ENCODE results near the gene SPRR2B. TPM values are rescaled to one million over a fixed set of nuclear protein-coding genes. Genes with fewer than 3 reads are reported as not detected.
"Not testable (repeated sequence)": the region's sequence is repeated elsewhere in the genome, so short reads cannot be mapped to it uniquely, and the experiment has no call there.

SPRR2B gene
- polyA plus RNA-seq, 3 donors = not detected

GRCh38 chr1:153024413-153024812 lies 47.0 kb downstream of the SPRR2B start:
- Mint-ChIP-seq H3K4me1 (no peaks in the 10 kb centered on the region), H3K27ac (no peak overlapping the region), H3K9me3 (peaks cover 0 to 4% (median 0%) of the 10 kb centered on the region in 7 donors), H3K36me3 (no peaks in the 10 kb centered on the region), H3K27me3 (ENCODE audit: low read depth in 3 of 3) (peaks cover 0 to 12% (median 0%) of the 10 kb centered on the region in 3 donors), H3K4me3 (no peak overlapping the region)
- Histone ChIP-seq H3K36me3 (replicated peaks in 1 of 2; ENCODE audit: control insufficient read depth in 1 of 2, insufficient read depth in 2 of 2, low read length in 2 of 2) (no peaks in the 10 kb centered on the region), H4K20me1 (ENCODE audit: insufficient read depth, low read length) (no peaks in the 10 kb centered on the region), H3K9me3 (replicated peaks in 1 of 2; ENCODE audit: control insufficient read depth in 1 of 2, insufficient read depth in 1 of 2, low read length in 2 of 2) (no peaks in the 10 kb centered on the region), H3K79me2 (ENCODE audit: insufficient read depth, low read length) (no peaks in the 10 kb centered on the region), H3K4me2 (replicated peaks; ENCODE audit: extremely low read depth, low read length, poor library complexity, severe bottlenecking) (no peak overlapping the region), H3K4me1 (ENCODE audit: control insufficient read depth in 1 of 2, insufficient read depth in 2 of 2, low read length in 2 of 2) (no peaks in the 10 kb centered on the region), H3K27ac (ENCODE audit: low read depth in 1 of 2, low read length in 2 of 2) (no peak overlapping the region), H2AFZ (ENCODE audit: insufficient read depth, low read depth, low read length, poor library complexity, severe bottlenecking) (no peak overlapping the region), H3K4me3 (replicated peaks in 1 of 3; ENCODE audit: low read depth in 2 of 3, low read length in 3 of 3) (no peak overlapping the region), H3K9ac (ENCODE audit: insufficient read depth, low read length, poor library complexity, severe bottlenecking) (no peak overlapping the region), H3K27me3 (ENCODE audit: control insufficient read depth in 2 of 2, insufficient read depth in 2 of 2, low read length in 2 of 2) (peaks cover 0 to 2% of the 10 kb centered on the region in 2 donors)
- no peak for DNase-seq
- intact Hi-C loops (cut with micrococcal nuclease) = no loop called here
- TF ChIP-seq CTCF (IDR thresholded peaks at IDR 0.05) = no peak
- no CpG with 5 or more reads among the region's 1 CpG for WGBS (ENCODE audit: insufficient coverage)

- Histone ChIP-seq H4K20me1 (ENCODE audit: insufficient read depth, low read length) (no peaks in the 10 kb centered on the region), H3K4me2 (replicated peaks; ENCODE audit: extremely low read depth, low read length, poor library complexity, severe bottlenecking) (no peak overlapping the region)
- H3K27me3 Mint-ChIP-seq (ENCODE audit: low read depth in 3 of 3) = peaks cover 0 to 16% (median 0%) of the 10 kb centered on the region in 3 donors
Observed at GRCh38 chr1:153023109-153023508, 48.3 kb downstream of the SPRR2B start.

GRCh38 chr1:153022340-153022739 lies 49.1 kb downstream of the SPRR2B start:
- Mint-ChIP-seq H3K27me3 (ENCODE audit: low read depth in 3 of 3) (peaks cover 0 to 15% (median 0%) of the 10 kb centered on the region in 3 donors), H3K27ac (peak overlapping the region in 1 of 7 donors; percentile 20)
- H3K79me2 ChIP-seq (ENCODE audit: insufficient read depth, low read length); H3K36me3 Mint-ChIP-seq; DNase-seq; H3K4me1 ChIP-seq (ENCODE audit: control insufficient read depth in 1 of 2, insufficient read depth in 2 of 2, low read length in 2 of 2); H3K27me3 ChIP-seq (ENCODE audit: control insufficient read depth in 2 of 2, insufficient read depth in 2 of 2, low read length in 2 of 2); H3K9ac ChIP-seq (ENCODE audit: insufficient read depth, low read length, poor library complexity, severe bottlenecking); H3K9me3 Mint-ChIP-seq; H3K4me3 ChIP-seq (replicated peaks in 1 of 3; ENCODE audit: low read depth in 2 of 3, low read length in 3 of 3); H3K4me3 Mint-ChIP-seq; H4K20me1 ChIP-seq (ENCODE audit: insufficient read depth, low read length); H2AFZ ChIP-seq (ENCODE audit: insufficient read depth, low read depth, low read length, poor library complexity, severe bottlenecking); intact Hi-C loops (cut with micrococcal nuclease); H3K27ac ChIP-seq (ENCODE audit: low read depth in 1 of 2, low read length in 2 of 2); H3K4me1 Mint-ChIP-seq; H3K36me3 ChIP-seq (replicated peaks in 1 of 2; ENCODE audit: control insufficient read depth in 1 of 2, insufficient read depth in 2 of 2, low read length in 2 of 2); H3K9me3 ChIP-seq (replicated peaks in 1 of 2; ENCODE audit: control insufficient read depth in 1 of 2, insufficient read depth in 1 of 2, low read length in 2 of 2); H3K4me2 ChIP-seq (replicated peaks; ENCODE audit: extremely low read depth, low read length, poor library complexity, severe bottlenecking): not testable (repeated sequence)
- 44% methylated on average over 3 of the region's 9 CpGs for WGBS (ENCODE audit: insufficient coverage)

More at GRCh38 chr1:153023109-153023508, 48.3 kb downstream of the SPRR2B start:
- no peak for TF ChIP-seq CTCF (IDR thresholded peaks at IDR 0.05)
- no peak overlapping the region for H2AFZ ChIP-seq (ENCODE audit: insufficient read depth, low read depth, low read length, poor library complexity, severe bottlenecking)
- no peaks in the 10 kb centered on the region for H3K36me3 ChIP-seq (replicated peaks in 1 of 2; ENCODE audit: control insufficient read depth in 1 of 2, insufficient read depth in 2 of 2, low read length in 2 of 2)
- Mint-ChIP-seq H3K4me3 (no peak overlapping the region), H3K9me3 (peaks cover 0 to 3% (median 0%) of the 10 kb centered on the region in 7 donors), H3K4me1 (no peaks in the 10 kb centered on the region), H3K27ac (no peak overlapping the region), H3K36me3 (no peaks in the 10 kb centered on the region)
- no peaks in the 10 kb centered on the region for H3K79me2 ChIP-seq (ENCODE audit: insufficient read depth, low read length)
- no peak for DNase-seq
- H3K4me1 ChIP-seq (ENCODE audit: control insufficient read depth in 1 of 2, insufficient read depth in 2 of 2, low read length in 2 of 2) = no peaks in the 10 kb centered on the region
- peaks cover 0 to 2% of the 10 kb centered on the region in 2 donors for H3K27me3 ChIP-seq (ENCODE audit: control insufficient read depth in 2 of 2, insufficient read depth in 2 of 2, low read length in 2 of 2)
- H3K27ac ChIP-seq (ENCODE audit: low read depth in 1 of 2, low read length in 2 of 2) = no peak overlapping the region
- intact Hi-C loops (cut with micrococcal nuclease) = no loop called here
- no peak overlapping the region for H3K9ac ChIP-seq (ENCODE audit: insufficient read depth, low read length, poor library complexity, severe bottlenecking)
- 91% methylated on average over 7 of the region's 7 CpGs for WGBS (ENCODE audit: insufficient coverage)
- no peak overlapping the region for H3K4me3 ChIP-seq (replicated peaks in 1 of 3; ENCODE audit: low read depth in 2 of 3, low read length in 3 of 3)
- peaks cover 0 to 1% of the 10 kb centered on the region in 2 donors for H3K9me3 ChIP-seq (replicated peaks in 1 of 2; ENCODE audit: control insufficient read depth in 1 of 2, insufficient read depth in 1 of 2, low read length in 2 of 2)
